K562 (cell line): ENCODE measurements around the gene ITGA11. TPM values are rescaled to one million over a fixed set of nuclear protein-coding genes. Genes with fewer than 3 reads are reported as not detected.
A peak's percentile ranks its signal among the peaks of the same experiment; 100 is the strongest.

Experiments used
- ATAC-seq: fragments of 200-7000 bp; cut with Tn5 transposase; 3 replicates; pipeline ENCODE4 v1.9.1; 2020; ENCODE audit warnings: moderate library complexity
- BruUV-seq: library from RNA; stranded (reverse); fragments of 400-500 nt; replicated peaks from 2 replicates; lab custom pipeline; 2021; lab: Mats Ljungman, UMichigan
- CTCF ChIA-PET: fragments of 300-600 bp; formaldehyde crosslinking; extraction: SDS; loops from one replicate; lab custom pipeline; 2021; ENCODE audit warnings: low intra/inter-chr PET ratio; lab: Yijun Ruan, JAX
- POLR2A ChIA-PET: fragments of 300-600, 350-650 bp; sonication (Branson Sonifier 250); formaldehyde crosslinking; extraction: SDS; loops from one replicate; lab custom pipeline; 2021; ENCODE audit warnings: antibody characterized with exemption, inconsistent platforms; lab: Yijun Ruan, JAX
- DNase-seq, 4 experiments: peaks; one replicate each; pipeline versions ENCODE4 v3.0.0 to v3.0.0-alpha.2; 2011 to 2018; ENCODE audit warnings: low spot score in 3 of 4, mixed read lengths in 3 of 4; ENCODE audit errors: extremely low read depth in 1 of 4
- FAIRE-seq: peaks from 2 replicates; lab custom pipeline; 2011; peaks lifted over from hg19 to GRCh38; lab: Jason Lieb, UNC
- H2AFZ ChIP-seq: 2 replicates; pipeline ENCODE4 v1.6.0; 2011; ENCODE audit warnings: low read depth, low read length, control low read depth, inconsistent platforms
- H3K27ac ChIP-seq: fragments of 200-600 bp; 3 replicates; pipeline ENCODE4 v1.8.0; 2011; ENCODE audit warnings: low read depth, mild to moderate bottlenecking, control low read depth, inconsistent platforms, low read length, moderate library complexity, mixed read lengths; ENCODE audit errors: extremely low read depth
- H3K27me3 ChIP-seq, 2 experiments: fragments of 300-600 bp in 1 of 2; 2 replicates in 1 of 2; 3 replicates in 1 of 2; pipeline versions ENCODE4 v1.6.0 to v1.8.0; 2011; ENCODE audit warnings: inconsistent platforms in 2 of 2, low read length in 2 of 2, mild to moderate bottlenecking in 1 of 2, mixed read lengths in 1 of 2, moderate library complexity in 1 of 2; ENCODE audit not compliant: control insufficient read depth in 2 of 2, insufficient read depth in 2 of 2
- H3K36me3 ChIP-seq: fragments of 300-600 bp; 3 replicates; pipeline ENCODE4 v1.8.0; 2011; ENCODE audit warnings: mild to moderate bottlenecking, low read length, inconsistent platforms; ENCODE audit not compliant: control insufficient read depth, insufficient read depth
- H3K4me1 ChIP-seq, 2 experiments: fragments of 200-600 bp in 1 of 2; replicated peaks in 1 of 2; 2 replicates in 1 of 2; 3 replicates in 1 of 2; pipeline versions ENCODE4 v1.5.1 to v1.8.0; 2011; ENCODE audit warnings: inconsistent platforms in 2 of 2, low read length in 2 of 2, mild to moderate bottlenecking in 1 of 2, mixed read lengths in 1 of 2, moderate library complexity in 1 of 2; ENCODE audit not compliant: control insufficient read depth in 2 of 2, insufficient read depth in 2 of 2
- H3K4me2 ChIP-seq: 2 replicates; pipeline ENCODE4 v1.6.1; 2011; ENCODE audit warnings: low read length, control low read depth, inconsistent platforms, mixed read lengths; ENCODE audit not compliant: insufficient read depth
- H3K4me3 ChIP-seq: fragments of 200-600 bp; sonication (generic), shearing (Covaris generic); 2 replicates; pipeline ENCODE4 v1.5.1; 2016; ENCODE audit warnings: control low read depth, inconsistent platforms
- H3K79me2 ChIP-seq: fragments of 200-600 bp; 3 replicates; pipeline ENCODE4 v1.8.0; 2011; ENCODE audit warnings: low read length, inconsistent platforms; ENCODE audit not compliant: control insufficient read depth, insufficient read depth
- H3K9ac ChIP-seq, 2 experiments: 2 replicates each; pipeline versions ENCODE4 v1.6.0 to v1.6.1; 2011; ENCODE audit warnings: low read depth in 2 of 2, low read length in 2 of 2, control low read depth in 1 of 2, inconsistent platforms in 1 of 2, mild to moderate bottlenecking in 1 of 2, mixed read lengths in 1 of 2; ENCODE audit not compliant: insufficient read depth in 1 of 2
- H3K9me1 ChIP-seq: one replicate; pipeline ENCODE4 v1.6.0; 2011; ENCODE audit warnings: inconsistent platforms, mild to moderate bottlenecking, low read length, moderate library complexity; ENCODE audit not compliant: control insufficient read depth, insufficient read depth
- H3K9me3 ChIP-seq: replicated peaks from 2 replicates; pipeline ENCODE4 v1.5.1; 2011; ENCODE audit warnings: low read depth, low read length, inconsistent platforms; ENCODE audit not compliant: control insufficient read depth, insufficient read depth
- H4K20me1 ChIP-seq: replicated peaks from 2 replicates; pipeline ENCODE4 v1.6.1; 2011; ENCODE audit warnings: low read length, inconsistent platforms, mixed read lengths; ENCODE audit not compliant: control insufficient read depth, insufficient read depth
- E2F6 ChIP-seq, 2 experiments: IDR thresholded peaks; 2 replicates each; pipeline ENCODE4 v1.6.1; 2011; ENCODE audit warnings: borderline replicate concordance in 1 of 2, control low read depth in 1 of 2, low read depth in 1 of 2, low read length in 1 of 2, mild to moderate bottlenecking in 1 of 2, mixed read lengths in 1 of 2, moderate library complexity in 1 of 2; ENCODE audit not compliant: insufficient read depth in 1 of 2, insufficient read length in 1 of 2, poor library complexity in 1 of 2, severe bottlenecking in 1 of 2; ENCODE audit errors: extremely low read depth in 1 of 2
- EGR1 ChIP-seq: fragments of 450-650 bp; conservative IDR thresholded peaks from 2 replicates; pipeline ENCODE4 v1.6.1; 2017; ENCODE audit warnings: mild to moderate bottlenecking
- FOXO4 ChIP-seq: fragments of 450-650 bp; formaldehyde crosslinking; IDR thresholded peaks from 2 replicates; pipeline ENCODE4 v1.4.0; 2020; ENCODE audit warnings: mild to moderate bottlenecking, moderate library complexity
- HNRNPLL ChIP-seq: fragments of 200-400 bp; formaldehyde crosslinking; IDR thresholded peaks from 2 replicates; pipeline ENCODE4 v1.6.1; 2017; ENCODE audit warnings: low read length, low read depth, mild to moderate bottlenecking; ENCODE audit not compliant: poor library complexity, severe bottlenecking
- NCOA2 ChIP-seq, 2 experiments: fragments of 450-650 bp; IDR thresholded peaks; 2 replicates each; pipeline ENCODE4 v1.6.1; 2018; ENCODE audit warnings: mild to moderate bottlenecking in 2 of 2, moderate library complexity in 1 of 2; ENCODE audit not compliant: partially characterized antibody in 2 of 2
- ZNF232 ChIP-seq: sonication (generic); formaldehyde crosslinking; IDR thresholded peaks from 2 replicates; pipeline ENCODE4 v1.8.0; 2022; ENCODE audit warnings: mild to moderate bottlenecking, missing genetic modification reagents
- WGBS: fragments of 100-300 bp; shearing (Covaris generic); methylation state at CpG from one replicate; pipeline ENCODE4 v1.1.6; 2016; ENCODE audit warnings: low coverage, mixed read lengths; ENCODE audit not compliant: insufficient coverage; ENCODE audit errors: missing lambda C conversion rate; 5-methylcytosine and 5-hydroxymethylcytosine counted together
- in situ Hi-C: fragments of 300-500 bp; cut with MboI; formaldehyde crosslinking; loops from 4 replicates; pipeline ENCODE4 v1.15.0; 2018; ENCODE audit warnings: inconsistent platforms, mixed read lengths
- intact Hi-C: fragments of 100-400 bp; cut with micrococcal nuclease; formaldehyde crosslinking; loops from 2 replicates; pipeline ENCODE4 v1.14.2; 2022
- polyA plus RNA-seq, 8 experiments: library from polyadenylated mRNA; depleted of rRNA in 4 of 8; stranded (reverse) in 5 of 8; unstranded in 3 of 8; fragments of >200 nt; fragmentation: Nextera tagmentation in 2 of 8; fragmentation: Illumina TruSeq in 1 of 8; extraction: Ambion mirVana in 2 of 8; extraction: Trizol in 1 of 8; gene quantifications; 2 replicates each; pipeline versions ENCODE4 v1.2.1 to v1.2.3, GENCODE V29; 2011 to 2014; ENCODE audit warnings: inconsistent platforms in 1 of 8, missing spikeins in 1 of 8
- total RNA-seq, 7 experiments: library from RNA; depleted of rRNA in 6 of 7; stranded (reverse); fragments of >200 nt in 6 of 7; fragmentation: Illumina TruSeq in 2 of 7; extraction: Trizol in 2 of 7; gene quantifications; 2 replicates each; pipeline versions ENCODE4 v1.2.1 to v1.2.3, GENCODE V29; 2011 to 2021; ENCODE audit warnings: low replicate concordance in 1 of 7

ITGA11 gene
- total and polyA plus RNA-seq, 9 of the 15 experiments (the other 6 are each of a cell fraction or from before 2014, with no cell fraction given) = 0.01 TPM; not detected in 8

- 4% methylated on average over 15 of the region's 18 CpGs for WGBS
- Histone ChIP-seq H3K27me3 (peaks cover 22 to 59% of the 10 kb centered on the region in 2 experiments), H3K4me1 (peaks cover 0 to 5% of the 10 kb centered on the region in 2 experiments; a peak in 2 of 5 replicates)
These were observed 119.2 kb downstream of the ITGA11 start for GRCh38 chr15:68312701-68313204.

More at GRCh38 chr15:68312701-68313204, 119.2 kb downstream of the ITGA11 start:
- peak; percentile 44 for ATAC-seq
- TF ChIP-seq E2F6 (IDR thresholded peaks at IDR 0.05; ENCODE audit: borderline replicate concordance in 1 of 2, extremely low read depth in 1 of 2, insufficient read depth in 1 of 2, insufficient read length in 1 of 2, low read depth in 1 of 2, low read length in 1 of 2, poor library complexity in 1 of 2, severe bottlenecking in 1 of 2) (peak in 1 of 2 experiments; percentile 26), NCOA2 (IDR thresholded peaks at IDR 0.05; ENCODE audit: partially characterized antibody in 2 of 2) (no peak), HNRNPLL (peak; percentile 60), FOXO4 (CRISPR knock-in tag) (no peak), ZNF232 (CRISPR knock-in tag) (no peak), EGR1 (peak; percentile 88)
- TF ChIP-seq, all 486 proteins: peak for 3
- H3K9ac ChIP-seq = peak overlapping the region in 1 of 2 experiments; percentile 64; a peak in 1 of 4 replicates
- H3K4me3 ChIP-seq = no peak overlapping the region
- H3K9me3 ChIP-seq = no peaks in the 10 kb centered on the region
- H3K9me1 ChIP-seq = no peaks in the 10 kb centered on the region
- peak in 1 of 4 experiments; percentile 38 for DNase-seq
- ChIA-PET CTCF (interaction anchor here (0.5 kb wide), 1 partner anchor 812 kb away, joined by 3 read pairs; no protein-coding TSS in a partner anchor), POLR2A (interaction anchor here (0.6 to 1.8 kb wide), 3 partner anchors 9 to 516 kb away, joined by 3 to 7 read pairs (median 3); no protein-coding TSS in a partner anchor)
- H3K79me2 ChIP-seq = no peaks in the 10 kb centered on the region
- peak; percentile 23 for FAIRE-seq
- H4K20me1 ChIP-seq = peaks cover 8% of the 10 kb centered on the region; the same call in 1 of the 2 replicates
- BruUV-seq = no TSS peak
- H3K36me3 ChIP-seq = no peaks in the 10 kb centered on the region
- intact Hi-C loops = no loop called here
- no peak overlapping the region for H2AFZ ChIP-seq
- in situ Hi-C loops = no loop called here
- 0 out of 2 replicates have a peak overlapping the region, but pooled peaks have one; percentile 7 for H3K4me2 ChIP-seq
- no peak overlapping the region for H3K27ac ChIP-seq
